Measurements from ENCODE around the gene DNAJB11.

The DNAJB11 gene

DNA sequence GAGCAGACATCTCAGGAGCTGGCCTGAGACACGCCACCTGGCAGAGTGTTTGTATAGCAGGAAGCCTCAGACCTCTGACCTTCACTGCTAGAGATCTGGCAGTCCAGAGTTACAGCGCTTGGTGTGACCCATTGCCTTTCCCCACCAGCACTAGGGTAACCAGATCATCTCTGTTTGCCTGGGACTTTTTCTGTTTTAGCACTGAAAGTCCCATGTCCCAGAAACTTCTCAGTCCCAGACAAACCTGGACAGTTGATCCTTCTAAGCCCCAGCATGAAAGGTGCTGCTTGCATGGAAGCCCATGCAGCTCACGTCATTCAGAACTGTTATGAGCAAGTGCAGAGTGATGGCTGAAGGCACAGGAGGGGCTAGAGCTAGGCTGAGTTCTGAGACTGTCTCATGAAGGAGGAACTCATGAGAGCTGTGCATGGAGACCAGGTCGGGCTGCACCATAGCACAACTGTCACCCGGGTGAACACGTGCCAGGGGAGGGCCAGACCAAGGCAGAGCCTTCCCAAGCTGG lies 24.1 kb downstream of the DNAJB11 start:
- H3K4me1 ChIP-seq (ENCODE audit: control insufficient read depth in 2 of 2, insufficient read depth in 2 of 2, low read length in 2 of 2), result peaks cover 0 to 2% of the 10 kb centered on the region in 2 donors
- no peaks in the 10 kb centered on the region for H3K9me3 ChIP-seq (ENCODE audit: control insufficient read depth in 2 of 2, low read length in 2 of 2)
- no peaks in the 10 kb centered on the region for H3K36me3 ChIP-seq (ENCODE audit: control insufficient read depth in 2 of 2, insufficient read depth in 2 of 2, low read length in 2 of 2)
- H3K27me3 ChIP-seq (ENCODE audit: control insufficient read depth in 2 of 2, insufficient read depth in 2 of 2, low read length in 2 of 2), result no peaks in the 10 kb centered on the region
- no peak overlapping the region for H3K27ac ChIP-seq (ENCODE audit: low read depth in 2 of 2, low read length in 2 of 2)
- H3K4me3 ChIP-seq (ENCODE audit: low read length in 2 of 2), result no peak overlapping the region
- H3K9ac ChIP-seq (ENCODE audit: low read depth in 1 of 2, low read length in 2 of 2), result no peak overlapping the region

DNA sequence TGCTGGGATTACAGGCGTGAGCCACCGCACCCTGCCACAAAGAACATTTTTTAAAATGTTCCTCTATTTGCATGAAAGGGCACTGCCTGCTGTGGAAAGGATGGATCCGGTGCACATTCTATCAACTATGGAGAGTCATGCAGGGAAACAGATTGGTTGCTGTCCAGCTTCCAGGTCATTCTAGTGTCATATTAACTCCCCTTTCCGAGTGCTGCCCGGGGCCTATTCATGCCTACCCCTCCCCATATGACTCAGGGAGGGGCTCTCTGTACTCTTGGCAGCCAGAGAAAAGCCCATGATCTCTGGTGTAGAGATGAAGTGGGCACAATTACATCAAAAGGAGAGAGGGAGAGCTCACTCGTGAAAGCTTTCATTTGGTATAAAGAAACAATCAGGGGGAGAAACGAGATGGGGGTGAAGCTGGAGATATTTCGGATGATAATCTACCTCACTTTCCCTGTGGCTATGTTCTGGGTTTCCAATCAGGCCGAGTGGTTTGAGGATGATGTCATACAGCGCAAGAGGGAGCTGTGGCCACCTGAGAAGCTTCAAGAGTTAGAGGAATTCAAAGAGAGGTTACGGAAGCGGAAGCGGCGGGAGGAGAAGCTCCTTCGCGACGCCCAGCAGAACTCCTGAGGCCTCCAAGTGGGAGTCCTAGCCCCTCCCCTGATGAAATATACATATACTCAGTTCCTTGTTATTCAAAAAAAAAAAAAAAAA lies 26.2 kb downstream of the DNAJB11 start:
- H3K36me3 ChIP-seq (ENCODE audit: control insufficient read depth in 2 of 2, insufficient read depth in 2 of 2, low read length in 2 of 2), result no peaks in the 10 kb centered on the region
- no peaks in the 10 kb centered on the region for H3K27me3 ChIP-seq (ENCODE audit: control insufficient read depth in 2 of 2, insufficient read depth in 2 of 2, low read length in 2 of 2)
- H3K4me3 ChIP-seq (ENCODE audit: low read length in 2 of 2), result no peak overlapping the region
- H3K27ac ChIP-seq (ENCODE audit: low read depth in 2 of 2, low read length in 2 of 2), result no peak overlapping the region
- peaks cover 0 to 4% of the 10 kb centered on the region in 2 donors for H3K4me1 ChIP-seq (ENCODE audit: control insufficient read depth in 2 of 2, insufficient read depth in 2 of 2, low read length in 2 of 2)
- no peak overlapping the region for H3K9ac ChIP-seq (ENCODE audit: low read depth in 1 of 2, low read length in 2 of 2)
- H3K9me3 ChIP-seq (ENCODE audit: control insufficient read depth in 2 of 2, low read length in 2 of 2), result no peaks in the 10 kb centered on the region

GRCh38 chr3:186598108-186598784 lies 27.7 kb downstream of the DNAJB11 start:
- peaks cover 0 to 4% of the 10 kb centered on the region in 2 donors for H3K4me1 ChIP-seq (ENCODE audit: control insufficient read depth in 2 of 2, insufficient read depth in 2 of 2, low read length in 2 of 2)
- no peaks in the 10 kb centered on the region for H3K9me3 ChIP-seq (ENCODE audit: control insufficient read depth in 2 of 2, low read length in 2 of 2)
- H3K4me3 ChIP-seq (ENCODE audit: low read length in 2 of 2), result no peak overlapping the region
- no peak overlapping the region for H3K9ac ChIP-seq (ENCODE audit: low read depth in 1 of 2, low read length in 2 of 2)
- H3K36me3 ChIP-seq (ENCODE audit: control insufficient read depth in 2 of 2, insufficient read depth in 2 of 2, low read length in 2 of 2), result no peaks in the 10 kb centered on the region
- no peak overlapping the region for H3K27ac ChIP-seq (ENCODE audit: low read depth in 2 of 2, low read length in 2 of 2)
- no peaks in the 10 kb centered on the region for H3K27me3 ChIP-seq (ENCODE audit: control insufficient read depth in 2 of 2, insufficient read depth in 2 of 2, low read length in 2 of 2)

DNA sequence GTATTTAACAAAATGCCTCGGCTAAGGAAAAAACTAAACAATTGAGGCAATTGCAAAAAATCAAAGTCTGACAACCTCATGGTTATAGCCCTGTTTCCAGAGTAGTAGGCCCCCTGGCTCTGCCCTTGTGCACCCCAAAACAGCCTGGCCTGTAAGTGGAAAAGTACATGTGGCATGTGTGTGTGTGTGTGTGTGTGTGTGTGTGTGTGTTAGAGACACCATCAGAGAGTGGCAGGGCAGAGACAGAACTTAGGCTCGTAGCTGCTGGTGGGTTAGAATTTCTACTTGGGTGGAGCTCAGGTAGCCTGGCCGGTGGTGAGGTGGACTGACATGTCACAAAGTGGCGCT lies 28.2 kb downstream of the DNAJB11 start:
- H3K27ac ChIP-seq (ENCODE audit: low read depth in 2 of 2, low read length in 2 of 2), result no peak overlapping the region
- H3K9ac ChIP-seq (ENCODE audit: low read depth in 1 of 2, low read length in 2 of 2), result no peak overlapping the region
- no peaks in the 10 kb centered on the region for H3K9me3 ChIP-seq (ENCODE audit: control insufficient read depth in 2 of 2, low read length in 2 of 2)
- H3K27me3 ChIP-seq (ENCODE audit: control insufficient read depth in 2 of 2, insufficient read depth in 2 of 2, low read length in 2 of 2), result no peaks in the 10 kb centered on the region
- no peaks in the 10 kb centered on the region for H3K36me3 ChIP-seq (ENCODE audit: control insufficient read depth in 2 of 2, insufficient read depth in 2 of 2, low read length in 2 of 2)
- H3K4me3 ChIP-seq (ENCODE audit: low read length in 2 of 2), result no peak overlapping the region
- peaks cover 0 to 4% of the 10 kb centered on the region in 2 donors for H3K4me1 ChIP-seq (ENCODE audit: control insufficient read depth in 2 of 2, insufficient read depth in 2 of 2, low read length in 2 of 2)

DNA sequence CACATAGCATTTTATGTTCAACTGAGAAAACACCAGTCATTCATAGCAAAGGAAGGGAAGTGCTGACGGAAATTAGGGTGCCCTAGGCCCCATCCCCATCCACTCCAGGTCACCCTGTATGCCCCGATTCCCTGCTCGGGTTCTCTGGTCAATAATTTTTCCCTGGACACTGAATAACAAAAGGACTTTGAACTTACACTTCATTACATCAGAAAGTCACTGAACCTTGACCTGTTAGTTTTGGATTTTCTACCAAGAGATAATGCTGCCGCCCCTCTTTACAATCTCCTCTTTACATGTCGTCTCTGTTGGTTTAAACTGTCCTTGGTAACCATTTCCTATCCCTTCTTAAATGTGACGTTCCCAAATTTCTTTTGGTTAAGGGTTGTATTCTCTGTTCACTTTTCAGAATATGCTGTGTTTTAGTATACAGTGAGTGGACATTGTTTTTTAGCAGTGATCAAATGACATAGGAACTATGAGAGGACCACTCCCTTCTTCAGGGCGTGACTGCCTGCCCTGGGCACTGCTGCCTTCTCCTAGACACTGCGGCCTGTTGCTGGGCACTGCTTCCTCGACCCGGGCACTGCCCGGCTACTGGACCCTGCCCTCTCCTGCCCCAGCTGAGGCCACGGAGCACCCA lies 28.7 kb downstream of the DNAJB11 start:
- Histone ChIP-seq H3K9ac (ENCODE audit: low read depth in 1 of 2, low read length in 2 of 2) (no peak overlapping the region), H3K36me3 (ENCODE audit: control insufficient read depth in 2 of 2, insufficient read depth in 2 of 2, low read length in 2 of 2) (no peaks in the 10 kb centered on the region), H3K4me3 (ENCODE audit: low read length in 2 of 2) (no peak overlapping the region), H3K27me3 (ENCODE audit: control insufficient read depth in 2 of 2, insufficient read depth in 2 of 2, low read length in 2 of 2) (no peaks in the 10 kb centered on the region), H3K27ac (ENCODE audit: low read depth in 2 of 2, low read length in 2 of 2) (no peak overlapping the region), H3K9me3 (ENCODE audit: control insufficient read depth in 2 of 2, low read length in 2 of 2) (no peaks in the 10 kb centered on the region), H3K4me1 (ENCODE audit: control insufficient read depth in 2 of 2, insufficient read depth in 2 of 2, low read length in 2 of 2) (peaks cover 0 to 4% of the 10 kb centered on the region in 2 donors)

DNA sequence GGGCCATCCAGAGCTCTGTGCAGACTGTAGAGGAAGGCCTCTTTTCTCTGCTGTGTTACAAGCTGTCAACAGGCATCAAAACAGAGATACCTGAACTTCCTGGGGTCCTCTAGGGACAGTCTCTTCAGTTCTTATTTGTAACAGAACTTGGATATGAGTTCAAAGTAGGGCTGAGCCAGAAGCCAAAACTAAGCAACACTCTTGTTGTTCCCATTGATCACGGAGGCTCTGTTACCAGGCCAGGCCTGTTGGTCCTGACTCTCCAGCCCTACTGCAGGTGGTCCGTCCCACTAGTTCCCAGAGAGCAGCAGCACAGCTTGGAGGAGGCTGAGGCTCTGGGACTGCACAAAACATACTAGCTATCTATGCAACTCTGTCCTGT lies 29.3 kb downstream of the DNAJB11 start:
- Histone ChIP-seq H3K9me3 (ENCODE audit: control insufficient read depth in 2 of 2, low read length in 2 of 2) (no peaks in the 10 kb centered on the region), H3K27ac (ENCODE audit: low read depth in 2 of 2, low read length in 2 of 2) (no peak overlapping the region), H3K9ac (ENCODE audit: low read depth in 1 of 2, low read length in 2 of 2) (no peak overlapping the region), H3K4me3 (ENCODE audit: low read length in 2 of 2) (no peak overlapping the region), H3K27me3 (ENCODE audit: control insufficient read depth in 2 of 2, insufficient read depth in 2 of 2, low read length in 2 of 2) (no peaks in the 10 kb centered on the region), H3K4me1 (ENCODE audit: control insufficient read depth in 2 of 2, insufficient read depth in 2 of 2, low read length in 2 of 2) (peaks cover 0 to 4% of the 10 kb centered on the region in 2 donors), H3K36me3 (ENCODE audit: control insufficient read depth in 2 of 2, insufficient read depth in 2 of 2, low read length in 2 of 2) (no peaks in the 10 kb centered on the region)

- H3K27me3 ChIP-seq (ENCODE audit: control insufficient read depth in 2 of 2, insufficient read depth in 2 of 2, low read length in 2 of 2), result no peaks in the 10 kb centered on the region
- no peak overlapping the region for H3K9ac ChIP-seq (ENCODE audit: low read depth in 1 of 2, low read length in 2 of 2)
- no peaks in the 10 kb centered on the region for H3K9me3 ChIP-seq (ENCODE audit: control insufficient read depth in 2 of 2, low read length in 2 of 2)
- no peaks in the 10 kb centered on the region for H3K36me3 ChIP-seq (ENCODE audit: control insufficient read depth in 2 of 2, insufficient read depth in 2 of 2, low read length in 2 of 2)
- H3K4me1 ChIP-seq (ENCODE audit: control insufficient read depth in 2 of 2, insufficient read depth in 2 of 2, low read length in 2 of 2), result peaks cover 0 to 4% of the 10 kb centered on the region in 2 donors
- H3K27ac ChIP-seq (ENCODE audit: low read depth in 2 of 2, low read length in 2 of 2), result no peak overlapping the region
- H3K4me3 ChIP-seq (ENCODE audit: low read length in 2 of 2), result no peak overlapping the region
Measured at GRCh38 chr3:186600896-186601295, 30.4 kb downstream of the DNAJB11 start.

GRCh38 chr3:186603159-186603558 lies 32.6 kb downstream of the DNAJB11 start:
- no peak overlapping the region for H3K27ac ChIP-seq (ENCODE audit: low read depth in 2 of 2, low read length in 2 of 2)
- no peaks in the 10 kb centered on the region for H3K27me3 ChIP-seq (ENCODE audit: control insufficient read depth in 2 of 2, insufficient read depth in 2 of 2, low read length in 2 of 2)
- no peaks in the 10 kb centered on the region for H3K9me3 ChIP-seq (ENCODE audit: control insufficient read depth in 2 of 2, low read length in 2 of 2)
- no peak overlapping the region for H3K4me3 ChIP-seq (ENCODE audit: low read length in 2 of 2)
- H3K36me3 ChIP-seq (ENCODE audit: control insufficient read depth in 2 of 2, insufficient read depth in 2 of 2, low read length in 2 of 2), result no peaks in the 10 kb centered on the region
- no peak overlapping the region for H3K9ac ChIP-seq (ENCODE audit: low read depth in 1 of 2, low read length in 2 of 2)
- peaks cover 0 to 4% of the 10 kb centered on the region in 2 donors for H3K4me1 ChIP-seq (ENCODE audit: control insufficient read depth in 2 of 2, insufficient read depth in 2 of 2, low read length in 2 of 2)

GRCh38 chr3:186605078-186605477 lies 34.6 kb downstream of the DNAJB11 start:
- no peak overlapping the region for H3K4me3 ChIP-seq (ENCODE audit: low read length in 2 of 2)
- no peaks in the 10 kb centered on the region for H3K4me1 ChIP-seq (ENCODE audit: control insufficient read depth in 2 of 2, insufficient read depth in 2 of 2, low read length in 2 of 2)
- no peaks in the 10 kb centered on the region for H3K36me3 ChIP-seq (ENCODE audit: control insufficient read depth in 2 of 2, insufficient read depth in 2 of 2, low read length in 2 of 2)
- no peaks in the 10 kb centered on the region for H3K27me3 ChIP-seq (ENCODE audit: control insufficient read depth in 2 of 2, insufficient read depth in 2 of 2, low read length in 2 of 2)
- H3K9me3 ChIP-seq (ENCODE audit: control insufficient read depth in 2 of 2, low read length in 2 of 2), result no peaks in the 10 kb centered on the region
- no peak overlapping the region for H3K9ac ChIP-seq (ENCODE audit: low read depth in 1 of 2, low read length in 2 of 2)
- no peak overlapping the region for H3K27ac ChIP-seq (ENCODE audit: low read depth in 2 of 2, low read length in 2 of 2)
